K562 treated with DMSO at 1 percent for 12 hours (cell line): ENCODE results near the gene TPTE. TPM values are rescaled to one million over a fixed set of nuclear protein-coding genes. Genes with fewer than 3 reads are reported as not detected.

Experiments used
- total RNA-seq: library from RNA; unstranded; fragments of 300-600 nt; gene quantifications from 2 replicates; pipeline ENCODE4 v1.2.3, GENCODE V29; 2022; ENCODE audit not compliant: insufficient read depth

Gene TPTE
- 1.7 TPM in 1 of 2 replicates, not detected in the other for total RNA-seq

GRCh38 chr21:10521091-10521598, at the start of gene TPTE:
TPTE (plus strand) TSS chr21:10521583; CDS start chr21:10538724, 17,141 bp downstream.

